ENCODE measurements around the gene KLF16. TPM values are rescaled to one million over a fixed set of nuclear protein-coding genes. Genes with fewer than 3 reads are reported as not detected.

KLF16 gene
- total RNA-seq, 4 donors from 2014 or later: 1.4 to 7.1 (median 5.5) TPM

- TF ChIP-seq EP300 (IDR thresholded peaks at IDR 0.05) (no peak), CTCF (IDR thresholded peaks at IDR 0.05) (no peak), POLR2A (IDR thresholded peaks at IDR 0.05) (no peak), POLR2AphosphoS5 (IDR thresholded peaks at IDR 0.05) (no peak)
- Histone ChIP-seq H3K4me1 (peaks cover 0 to 65% (median 38%) of the 10 kb centered on the region in 3 donors), H3K27me3 (peaks cover 40% of the 10 kb centered on the region), H3K9me3 (no peaks in the 10 kb centered on the region), H3K4me3 (no peak overlapping the region), H3K27ac (no peak overlapping the region), H3K36me3 (no peaks in the 10 kb centered on the region)
- no peak for ATAC-seq
- no CpG with 5 or more reads among the region's 9 CpGs for WGBS, 2 donors (ENCODE audit: low coverage in 1 of 2)
Observed at GRCh38 chr19:1852581-1853128, 10.7 kb downstream of the KLF16 start.

DNA sequence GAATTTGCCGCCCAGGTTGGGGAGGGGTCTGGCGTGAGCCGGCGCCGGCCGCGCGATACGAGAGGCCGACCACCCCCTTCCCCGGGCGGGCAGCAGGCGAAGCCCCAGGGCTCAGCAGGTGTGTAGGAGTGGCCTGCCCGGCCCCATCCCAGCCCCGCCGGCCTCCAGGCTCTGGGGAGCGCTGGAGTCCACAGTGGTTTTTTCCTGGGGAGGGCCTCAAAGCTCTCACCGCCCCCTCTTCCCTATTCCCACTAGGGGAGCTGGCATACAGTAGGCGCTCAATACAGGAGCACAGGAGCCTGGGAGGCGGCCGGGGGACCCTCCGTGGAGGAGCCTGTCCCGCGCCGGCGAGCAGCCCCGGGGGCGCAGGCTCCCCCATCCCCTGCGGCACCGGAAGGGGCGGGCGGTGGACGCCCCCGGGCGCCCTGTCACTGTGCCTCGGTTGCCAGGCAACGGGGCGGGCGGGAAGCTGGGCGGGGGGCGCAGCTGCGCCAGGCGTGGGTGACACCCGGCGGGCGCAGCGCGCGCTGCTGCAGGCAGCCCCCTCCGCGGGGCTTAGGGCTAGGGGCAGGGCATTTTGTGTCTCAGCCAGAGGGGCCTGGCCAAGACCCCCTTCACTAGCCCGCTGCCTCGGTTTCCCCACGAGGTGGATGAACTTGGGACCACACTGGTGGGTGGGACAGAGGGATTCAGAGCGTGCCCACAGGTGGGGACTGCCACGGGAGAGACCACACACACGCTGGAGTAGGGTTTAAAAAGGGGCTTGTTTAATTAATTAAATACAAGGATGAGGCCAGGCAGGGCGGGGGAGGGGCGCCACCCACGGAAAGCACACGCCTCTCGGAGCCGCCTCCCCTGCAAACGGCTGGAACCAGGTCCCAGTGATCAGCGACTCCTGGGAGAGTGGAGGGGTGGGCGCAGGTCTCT lies 11.5 kb downstream of the KLF16 start:
- Histone ChIP-seq H3K36me3 (no peaks in the 10 kb centered on the region), H3K27ac (no peak overlapping the region), H3K9me3 (no peaks in the 10 kb centered on the region), H3K4me3 (no peak overlapping the region), H3K27me3 (peaks cover 35% of the 10 kb centered on the region), H3K4me1 (peaks cover 0 to 65% (median 36%) of the 10 kb centered on the region in 3 donors)
- no peak for TF ChIP-seq CTCF (IDR thresholded peaks at IDR 0.05)
- no peak for TF ChIP-seq POLR2AphosphoS5 (IDR thresholded peaks at IDR 0.05)
- TF ChIP-seq POLR2A (IDR thresholded peaks at IDR 0.05): no peak
- TF ChIP-seq EP300 (IDR thresholded peaks at IDR 0.05): no peak
- ATAC-seq: no peak
- 31% methylated on average over 5 of the region's 66 CpGs; no CpG with 5 or more reads in 1 of the 2 donors for WGBS, 2 donors (ENCODE audit: low coverage in 1 of 2)

DNA sequence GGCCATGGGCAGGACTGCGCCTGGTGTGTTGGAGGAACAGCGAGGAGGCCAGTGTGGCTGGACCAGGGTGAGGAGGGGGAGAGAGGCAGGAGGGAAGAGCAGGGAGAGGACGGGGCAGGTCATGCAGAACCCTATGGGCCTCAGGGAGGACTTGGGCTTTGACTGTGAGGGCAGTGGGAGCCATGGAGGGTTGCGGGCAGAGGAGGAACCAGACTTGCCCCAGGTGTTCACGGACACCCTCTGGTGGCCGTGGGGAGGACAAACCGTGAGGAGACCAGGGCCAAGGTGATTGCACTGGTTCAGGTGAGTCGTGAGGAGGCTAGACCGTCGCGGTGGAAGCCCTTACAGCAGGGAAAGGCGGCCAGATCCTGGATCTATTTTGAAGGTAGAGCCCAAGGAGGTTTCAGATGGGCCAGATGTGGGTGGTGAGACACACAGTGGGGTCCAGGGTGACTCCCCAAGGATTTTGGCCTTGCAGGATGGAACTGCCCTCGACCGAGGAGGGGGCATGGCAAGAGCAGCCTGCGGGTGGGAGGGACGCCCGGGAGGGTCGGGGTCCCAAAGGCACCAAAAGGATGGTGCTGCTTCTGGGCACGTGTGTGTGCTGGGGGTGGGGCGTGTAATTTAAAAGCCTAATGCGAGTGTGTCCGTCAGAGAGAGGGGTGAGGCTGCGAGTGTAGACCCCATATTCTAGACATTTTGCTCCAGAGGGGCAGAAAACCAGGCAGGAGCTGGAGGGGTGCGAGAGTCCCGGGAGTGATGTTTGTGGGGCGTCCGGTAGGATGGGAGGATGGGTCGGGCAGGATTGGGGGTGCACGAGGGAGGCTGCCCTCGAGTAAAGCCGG lies 12.3 kb downstream of the KLF16 start:
- no peak overlapping the region for H3K4me3 ChIP-seq

GRCh38 chr19:1849886-1850398 lies 13.4 kb downstream of the KLF16 start:
- H3K36me3 ChIP-seq: peaks cover 0 to 9% of the 10 kb centered on the region in 2 donors
- ATAC-seq: no peak
- H3K9me3 ChIP-seq: no peaks in the 10 kb centered on the region
- H3K4me1 ChIP-seq: peaks cover 0 to 65% (median 40%) of the 10 kb centered on the region in 3 donors
- no peak overlapping the region for H3K4me3 ChIP-seq
- WGBS, 2 donors (ENCODE audit: low coverage in 1 of 2): 81 to 95% methylated on average over 4 to 10 of the region's 10 CpGs
- TF ChIP-seq POLR2AphosphoS5 (IDR thresholded peaks at IDR 0.05): no peak
- TF ChIP-seq EP300 (IDR thresholded peaks at IDR 0.05): no peak
- TF ChIP-seq POLR2A (IDR thresholded peaks at IDR 0.05): no peak
- no peak overlapping the region for H3K27ac ChIP-seq
- H3K27me3 ChIP-seq: peaks cover 16% of the 10 kb centered on the region

More for the DNA sequence above, 12.3 kb downstream of the KLF16 start:
- no peaks in the 10 kb centered on the region for H3K36me3 ChIP-seq
- 56 to 80% methylated on average over 6 to 20 of the region's 31 CpGs for WGBS, 2 donors (ENCODE audit: low coverage in 1 of 2)
- no peaks in the 10 kb centered on the region for H3K9me3 ChIP-seq
- peaks cover 0 to 65% (median 36%) of the 10 kb centered on the region in 3 donors for H3K4me1 ChIP-seq
- no peak overlapping the region for H3K27ac ChIP-seq
- no peak for ATAC-seq
- TF ChIP-seq EP300 (IDR thresholded peaks at IDR 0.05): no peak
- peaks cover 26% of the 10 kb centered on the region for H3K27me3 ChIP-seq

GRCh38 chr19:1849132-1849474 lies 14.3 kb downstream of the KLF16 start:
- peaks cover 0 to 65% (median 41%) of the 10 kb centered on the region in 3 donors for H3K4me1 ChIP-seq
- no peaks in the 10 kb centered on the region for H3K9me3 ChIP-seq
- peak overlapping the region in 2 of 4 donors; percentile 96 to 99 for H3K27ac ChIP-seq
- H3K4me3 ChIP-seq: no peak overlapping the region
- ATAC-seq: no peak
- H3K27me3 ChIP-seq: peaks cover 16% of the 10 kb centered on the region
- H3K36me3 ChIP-seq: peaks cover 0 to 10% of the 10 kb centered on the region in 2 donors
- 54 to 67% methylated on average over 4 to 5 of the region's 5 CpGs for WGBS, 2 donors (ENCODE audit: low coverage in 1 of 2)
- TF ChIP-seq CTCF (IDR thresholded peaks at IDR 0.05) (no peak), POLR2A (IDR thresholded peaks at IDR 0.05) (no peak), EP300 (IDR thresholded peaks at IDR 0.05) (no peak), POLR2AphosphoS5 (IDR thresholded peaks at IDR 0.05) (no peak)

Measured in gastroesophageal sphincter (tissue), 4 donors.